HG02943 (cell line): ENCODE data around the gene TRPM3.

Experiments
- ATAC-seq: cut with Tn5 transposase; IDR thresholded peaks from one replicate; pipeline ENCODE4 v1.9.1; 2021; ENCODE audit warnings: mild to moderate bottlenecking, low read depth, moderate library complexity; ENCODE audit not compliant: unreplicated experiment

TRPM3 gene

DNA sequence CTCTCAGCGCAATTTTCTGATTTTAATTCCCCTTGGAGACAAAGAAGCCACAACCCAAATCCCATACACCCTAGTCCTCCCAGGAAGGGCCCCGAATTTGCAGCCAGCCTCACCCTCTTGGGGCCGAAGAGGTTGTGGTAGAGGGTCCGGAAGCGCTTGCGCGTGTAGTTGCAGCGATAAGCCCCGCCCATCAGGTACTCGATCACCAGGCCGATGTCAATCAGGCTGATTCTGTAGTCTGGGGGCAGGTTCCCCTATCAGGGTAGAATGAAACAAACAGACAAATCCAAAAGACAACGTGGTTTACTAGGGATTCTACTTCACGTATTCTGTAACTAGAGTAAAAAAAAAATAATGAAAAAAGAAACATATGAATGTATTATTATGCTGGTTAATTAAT is 496.3 kb downstream of the TRPM3 start:
- ATAC-seq: no peak

DNA sequence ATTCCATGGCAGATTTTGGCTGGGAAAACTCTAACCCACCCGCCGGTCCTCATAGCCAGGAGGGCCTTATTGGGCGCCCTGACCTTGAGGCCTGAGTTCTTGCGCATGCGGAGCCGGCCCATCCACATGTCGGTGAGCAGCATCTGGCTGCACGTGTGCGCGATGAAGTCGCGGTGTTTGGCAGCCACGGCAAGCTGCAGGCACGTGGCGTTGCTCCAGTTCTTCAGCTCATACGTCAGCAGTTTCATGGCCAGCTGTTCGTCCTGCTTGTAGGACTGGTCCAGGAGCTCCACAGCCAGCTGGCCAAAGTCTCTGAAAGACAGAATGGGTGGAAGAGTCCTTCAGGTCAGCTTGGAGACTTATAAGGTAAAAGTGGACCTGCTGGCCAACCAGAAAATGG is 502.6 kb downstream of the TRPM3 start:
- ATAC-seq: no peak

DNA sequence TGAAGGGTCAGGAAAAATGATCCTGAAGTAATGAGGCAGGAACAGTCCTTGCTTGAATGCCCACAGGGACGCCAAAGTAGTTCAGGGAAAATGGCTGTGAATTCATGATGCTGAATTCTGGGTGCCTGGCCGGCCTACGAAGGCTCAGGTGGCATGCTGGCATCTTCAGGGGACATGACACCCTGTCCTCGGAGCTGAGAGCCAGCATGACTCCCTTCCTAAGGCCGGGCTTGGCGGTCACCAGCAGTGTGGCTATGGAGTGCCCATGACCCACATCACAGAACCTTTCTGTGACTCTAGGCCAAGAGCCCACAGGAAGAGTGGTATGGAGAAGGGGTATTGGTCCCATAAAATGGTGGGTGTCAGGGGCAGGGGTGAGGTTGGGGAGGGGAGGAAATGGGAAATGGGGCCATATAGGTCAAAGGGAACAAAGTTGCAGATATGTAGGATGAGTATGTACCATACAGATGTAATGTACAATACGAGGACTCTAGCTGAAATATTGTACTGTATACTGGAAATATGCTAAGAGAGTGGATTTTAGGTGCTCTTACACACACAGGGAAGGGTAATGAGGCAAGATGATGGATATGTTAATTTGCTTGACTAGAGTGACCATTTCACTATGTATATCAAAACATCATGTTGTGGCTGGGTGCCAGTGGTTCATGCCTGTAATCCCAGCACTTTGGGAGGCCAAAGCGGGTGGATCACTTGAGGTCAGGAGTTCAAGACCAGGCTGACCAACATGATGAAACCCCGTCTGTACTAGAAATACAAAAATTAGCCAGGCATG is 504.2 kb downstream of the TRPM3 start:
- no peak for ATAC-seq

DNA sequence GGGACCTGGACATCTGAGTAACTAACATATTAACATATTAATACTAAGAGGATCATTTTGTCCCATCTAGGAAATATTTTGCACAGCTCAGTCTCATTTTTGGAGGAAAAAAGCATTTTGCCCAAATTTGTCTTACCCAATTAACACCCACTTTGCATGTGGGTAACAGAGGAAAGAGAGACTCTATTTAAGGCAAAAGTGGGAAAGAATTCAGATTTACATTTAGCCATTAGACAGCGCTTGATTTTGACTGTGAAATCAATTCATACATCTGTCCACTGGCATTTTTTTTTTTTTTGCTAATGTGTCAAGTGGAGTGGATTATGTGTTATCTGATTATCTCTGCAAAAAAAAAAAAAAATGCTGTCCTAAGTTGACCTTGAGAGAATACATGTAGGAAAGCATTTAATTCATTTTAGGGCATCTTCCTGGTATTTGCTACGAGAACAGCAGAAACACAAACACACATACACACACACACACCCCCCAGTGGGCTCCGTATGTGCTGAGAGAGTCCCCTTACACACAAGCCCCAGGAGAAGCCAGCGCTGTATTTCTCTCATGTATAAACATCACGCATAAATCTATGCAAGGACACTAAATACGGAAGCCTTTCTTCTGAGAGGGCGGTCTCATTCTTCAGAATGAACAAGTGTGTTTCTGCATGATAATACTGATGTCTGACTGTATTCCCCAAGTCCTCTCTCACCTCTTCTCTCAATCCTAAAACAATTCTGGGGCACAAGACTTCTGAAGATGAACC is 505.0 kb downstream of the TRPM3 start:
- ATAC-seq: no peak

DNA sequence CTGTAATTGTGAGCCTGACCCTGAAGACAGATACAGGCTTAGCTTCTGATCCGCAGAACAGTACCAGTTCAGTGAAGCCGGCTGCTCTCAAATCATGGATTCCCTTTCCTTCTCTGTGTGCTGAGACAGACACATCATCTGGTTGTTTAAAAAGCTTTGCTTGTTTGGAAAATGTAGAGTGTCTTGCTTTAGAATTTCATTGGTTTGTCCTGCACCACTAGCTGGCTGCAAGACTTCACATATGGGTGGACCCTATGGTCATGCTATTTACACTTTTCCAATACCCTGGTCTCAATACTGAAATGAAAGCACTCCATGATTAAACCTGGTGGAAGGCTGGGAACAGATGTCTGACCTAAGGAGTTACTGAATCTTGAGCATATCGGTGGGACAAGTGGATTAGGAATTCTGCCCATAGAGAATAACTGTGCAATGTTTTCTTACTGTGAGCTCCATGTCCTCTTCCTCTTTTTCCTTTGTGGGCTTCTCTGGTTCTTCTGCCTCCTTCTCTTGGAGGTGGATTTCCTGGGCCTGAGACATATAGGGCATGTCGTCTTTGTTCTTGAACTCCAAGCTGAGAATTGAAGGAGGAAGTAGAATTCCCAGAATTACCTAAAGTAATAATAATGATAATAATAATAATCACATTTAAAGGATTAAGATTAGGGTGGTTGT is 505.8 kb downstream of the TRPM3 start:
- ATAC-seq: no peak

DNA sequence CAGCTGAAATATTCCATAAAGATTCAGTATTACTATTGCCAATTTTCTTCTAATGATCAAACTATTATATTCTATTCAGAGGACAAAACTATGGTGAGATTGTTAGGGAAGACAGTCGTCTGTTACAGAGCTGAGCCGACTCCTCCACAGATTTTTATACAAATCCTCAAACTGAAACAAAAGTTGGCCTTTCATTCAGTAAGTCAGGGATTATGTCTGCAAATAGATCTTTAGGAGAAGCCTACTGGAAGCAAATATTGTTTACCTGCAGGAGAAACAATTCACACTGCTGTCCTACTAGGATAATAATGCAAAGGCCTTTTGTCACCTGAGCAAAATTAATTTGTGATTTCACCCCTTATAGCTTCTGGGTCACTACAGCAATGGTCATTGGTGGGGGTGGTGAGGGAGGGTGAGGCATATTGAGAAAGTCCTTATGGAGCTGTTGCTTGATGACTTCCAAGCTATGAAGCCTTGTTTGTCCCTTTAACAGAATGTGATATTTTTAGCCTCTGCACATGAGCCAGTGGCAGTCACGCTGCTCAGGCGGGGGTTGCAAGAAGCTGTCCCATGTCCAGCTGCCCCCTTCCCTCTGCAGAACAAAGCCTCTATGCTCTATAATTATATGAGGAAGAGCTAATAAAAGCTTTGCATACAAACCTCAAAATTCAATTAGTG is 506.5 kb downstream of the TRPM3 start:
- ATAC-seq: no peak

DNA sequence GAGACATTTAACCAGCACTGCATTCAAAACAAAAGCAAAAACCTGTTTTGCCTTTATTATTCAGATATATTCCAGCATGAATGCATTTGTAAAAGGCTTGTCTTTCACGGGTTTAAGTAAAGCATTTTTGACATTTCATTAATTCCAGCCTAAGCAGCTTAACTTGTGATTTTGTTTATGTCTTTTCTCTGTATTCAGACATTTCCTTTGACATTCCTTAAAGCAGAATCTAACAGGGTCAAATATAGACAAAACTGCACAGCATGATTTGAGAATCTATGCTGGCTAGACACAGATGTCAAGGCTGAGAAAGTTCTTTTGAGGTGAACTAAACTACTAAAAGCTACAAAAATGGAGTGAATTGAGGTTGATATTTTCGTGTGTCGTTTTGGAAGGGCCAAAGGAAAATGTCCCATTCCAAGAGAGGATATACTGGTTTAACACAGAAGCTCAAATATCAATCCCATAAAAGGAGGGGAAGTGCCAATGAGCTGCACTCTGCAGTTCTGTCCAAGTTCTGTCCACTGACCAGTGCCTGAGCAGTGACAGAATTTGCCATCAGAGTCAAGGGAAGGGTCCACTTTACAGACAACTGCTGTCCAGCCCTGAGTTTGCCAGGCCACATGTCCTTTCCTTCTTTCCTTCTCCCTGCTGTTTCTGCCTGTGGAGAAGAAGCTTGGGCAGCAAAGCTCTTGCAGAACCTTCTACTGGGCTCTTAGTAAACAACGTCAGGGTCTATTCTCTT is 508.2 kb downstream of the TRPM3 start:
- ATAC-seq: no peak

DNA sequence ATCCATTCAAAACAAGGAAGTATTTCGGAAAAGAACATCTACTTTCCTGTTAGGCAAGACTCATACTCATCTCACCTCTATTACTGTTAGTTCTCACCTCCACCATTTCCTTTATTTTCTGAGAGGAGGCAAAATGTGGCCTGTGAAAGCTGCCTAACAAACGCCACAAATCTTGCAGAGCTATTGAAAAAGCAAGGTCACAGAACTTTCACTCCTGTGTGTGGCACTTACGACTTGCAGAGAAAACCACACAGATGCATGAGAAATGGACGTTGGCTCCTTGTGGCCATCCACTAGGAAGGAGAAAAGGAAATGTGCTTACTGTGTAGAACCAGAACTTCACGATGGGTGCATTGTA is 511.2 kb downstream of the TRPM3 start:
- no peak for ATAC-seq

DNA sequence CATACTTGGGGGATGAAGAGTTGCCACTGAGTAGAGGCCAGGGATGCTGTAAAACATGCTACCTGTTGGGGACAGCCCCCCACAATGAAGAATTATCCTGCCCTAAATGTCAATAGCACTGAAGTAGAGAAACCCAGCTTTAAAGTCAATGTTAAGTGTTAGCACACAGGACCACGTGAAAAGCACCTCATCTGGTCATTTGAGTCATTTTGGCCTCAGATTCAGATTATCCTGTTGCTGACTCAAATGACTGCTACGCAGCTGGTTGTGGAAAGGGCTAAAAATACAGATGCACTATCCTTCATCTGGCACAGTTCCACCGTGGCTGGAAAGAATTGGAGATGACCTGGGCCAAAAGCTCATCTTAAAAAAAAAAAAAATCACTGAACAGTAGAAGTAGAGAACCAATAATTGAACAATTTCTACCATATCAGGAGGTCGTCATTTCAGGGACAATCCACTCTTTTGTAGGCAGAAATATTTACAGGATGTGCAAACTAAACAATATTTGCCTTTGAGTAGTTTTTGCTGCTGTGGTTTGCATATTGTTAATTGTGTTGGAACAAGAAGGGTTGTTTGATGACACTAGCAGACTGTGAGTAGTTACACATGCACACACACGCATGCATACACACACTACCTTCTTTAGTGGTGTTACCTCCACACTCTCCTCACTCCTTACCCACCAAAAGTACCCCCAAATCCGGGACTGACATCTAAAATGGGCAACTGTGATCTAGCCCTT is 511.7 kb downstream of the TRPM3 start:
- no peak for ATAC-seq

DNA sequence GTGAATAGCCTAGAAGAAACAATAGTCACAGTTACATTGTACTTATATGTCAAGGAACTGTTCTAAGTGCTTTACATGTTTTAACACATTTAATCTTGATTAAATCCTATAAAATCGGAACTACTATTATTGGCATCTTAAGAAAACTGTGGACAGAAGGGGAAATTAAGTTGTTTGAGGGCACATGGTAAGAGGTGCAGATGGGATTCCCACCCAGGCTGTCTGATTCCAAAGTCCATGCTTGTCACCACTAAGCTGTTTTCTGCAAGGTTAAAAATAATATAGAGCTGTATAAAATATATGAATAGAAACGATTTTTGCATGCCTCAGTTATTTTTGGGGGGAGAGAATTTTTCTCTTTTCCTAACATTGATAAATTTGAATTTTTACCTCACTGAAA is 512.4 kb downstream of the TRPM3 start:
- no peak for ATAC-seq

DNA sequence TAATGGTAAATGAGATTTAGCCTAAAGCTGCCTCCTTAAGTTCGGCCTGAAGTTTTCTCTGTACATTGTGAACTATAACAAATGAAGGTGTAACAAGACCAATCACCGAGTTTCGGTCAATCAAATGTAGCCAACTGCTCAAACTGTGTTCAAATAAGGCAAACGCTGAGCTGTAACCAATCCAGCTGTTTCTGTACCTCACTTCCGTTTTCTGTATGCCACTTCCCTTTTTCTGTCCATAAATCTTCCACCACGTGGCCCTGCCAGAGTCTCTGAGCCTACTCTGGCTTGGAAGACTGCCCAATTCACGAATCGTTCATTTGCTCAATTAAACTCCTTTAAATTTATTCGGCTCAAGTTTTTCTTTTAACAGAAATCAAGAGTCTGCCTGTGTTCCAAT is 513.5 kb downstream of the TRPM3 start:
- ATAC-seq: no peak

DNA sequence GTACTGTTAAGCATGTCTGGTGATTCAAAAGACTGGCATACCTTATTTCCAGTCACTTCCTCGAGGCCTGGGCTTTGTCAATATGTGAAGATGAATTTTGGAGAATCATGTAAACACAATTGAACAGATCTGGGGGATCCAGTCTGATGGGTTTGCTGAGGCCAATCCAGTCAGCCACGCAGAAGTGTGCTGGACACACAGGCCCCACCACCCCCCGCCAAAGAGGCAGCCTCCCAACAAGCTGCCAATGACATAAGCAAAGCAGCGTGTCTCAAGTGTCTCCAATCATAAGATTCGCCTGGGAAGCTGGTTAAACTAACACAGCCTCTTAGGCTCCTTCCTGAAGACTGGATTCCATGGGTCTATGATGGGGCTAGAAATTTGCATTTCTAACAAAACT is 514.1 kb downstream of the TRPM3 start:
- ATAC-seq: no peak

DNA sequence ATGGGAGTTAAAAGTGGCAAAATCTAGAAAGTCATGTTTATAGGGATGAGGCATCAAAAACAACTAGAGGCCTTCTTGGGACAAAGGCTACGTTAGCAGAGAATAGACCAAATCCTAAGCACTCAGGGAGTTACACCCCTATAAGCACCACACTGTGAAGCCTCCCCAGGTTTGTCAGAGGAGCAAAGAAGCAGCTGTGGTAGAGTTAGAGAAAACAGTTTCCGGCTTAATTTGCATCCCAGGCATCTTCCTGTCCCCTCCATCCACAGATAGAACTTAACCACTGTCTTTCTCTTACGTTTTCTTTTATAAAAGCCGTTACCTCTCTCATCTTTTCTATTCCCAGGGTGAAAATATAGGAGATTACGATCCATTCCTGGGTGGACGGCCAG is 518.4 kb downstream of the TRPM3 start:
- no peak for ATAC-seq

DNA sequence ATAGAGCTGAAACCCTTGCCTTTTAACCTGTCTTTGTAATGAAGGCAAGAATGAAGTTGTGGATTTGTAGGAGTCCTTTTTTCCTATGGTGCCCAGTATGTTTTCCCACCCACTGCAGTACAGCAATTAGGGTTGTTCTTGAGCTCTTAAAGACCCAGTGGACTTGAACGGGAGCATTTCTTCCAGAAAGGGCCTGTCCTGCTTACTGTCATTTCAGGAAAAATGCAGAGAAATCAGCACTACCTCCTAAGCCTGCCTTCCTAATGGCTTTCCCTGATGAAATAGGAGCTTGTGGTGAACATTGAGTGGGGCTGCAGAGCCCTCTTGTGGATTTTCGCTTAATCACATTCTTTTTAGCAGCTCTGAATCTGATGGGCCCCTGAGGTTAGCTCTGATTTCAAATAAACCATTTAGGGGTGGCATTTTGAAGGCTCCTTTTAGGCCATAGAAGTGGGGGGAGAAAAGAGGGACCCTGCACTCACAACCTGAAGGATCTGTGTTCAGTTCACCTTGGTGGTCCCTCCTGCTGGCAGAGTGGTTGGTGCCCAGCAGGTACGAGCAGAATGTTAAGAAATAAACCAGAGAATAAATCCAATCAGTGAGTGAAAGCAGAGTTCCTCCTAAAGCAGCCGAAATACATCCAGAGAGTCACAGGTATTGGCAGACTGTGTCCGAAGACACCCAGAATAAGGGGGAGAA is 519.0 kb downstream of the TRPM3 start:
- peak; percentile 73 for ATAC-seq

DNA sequence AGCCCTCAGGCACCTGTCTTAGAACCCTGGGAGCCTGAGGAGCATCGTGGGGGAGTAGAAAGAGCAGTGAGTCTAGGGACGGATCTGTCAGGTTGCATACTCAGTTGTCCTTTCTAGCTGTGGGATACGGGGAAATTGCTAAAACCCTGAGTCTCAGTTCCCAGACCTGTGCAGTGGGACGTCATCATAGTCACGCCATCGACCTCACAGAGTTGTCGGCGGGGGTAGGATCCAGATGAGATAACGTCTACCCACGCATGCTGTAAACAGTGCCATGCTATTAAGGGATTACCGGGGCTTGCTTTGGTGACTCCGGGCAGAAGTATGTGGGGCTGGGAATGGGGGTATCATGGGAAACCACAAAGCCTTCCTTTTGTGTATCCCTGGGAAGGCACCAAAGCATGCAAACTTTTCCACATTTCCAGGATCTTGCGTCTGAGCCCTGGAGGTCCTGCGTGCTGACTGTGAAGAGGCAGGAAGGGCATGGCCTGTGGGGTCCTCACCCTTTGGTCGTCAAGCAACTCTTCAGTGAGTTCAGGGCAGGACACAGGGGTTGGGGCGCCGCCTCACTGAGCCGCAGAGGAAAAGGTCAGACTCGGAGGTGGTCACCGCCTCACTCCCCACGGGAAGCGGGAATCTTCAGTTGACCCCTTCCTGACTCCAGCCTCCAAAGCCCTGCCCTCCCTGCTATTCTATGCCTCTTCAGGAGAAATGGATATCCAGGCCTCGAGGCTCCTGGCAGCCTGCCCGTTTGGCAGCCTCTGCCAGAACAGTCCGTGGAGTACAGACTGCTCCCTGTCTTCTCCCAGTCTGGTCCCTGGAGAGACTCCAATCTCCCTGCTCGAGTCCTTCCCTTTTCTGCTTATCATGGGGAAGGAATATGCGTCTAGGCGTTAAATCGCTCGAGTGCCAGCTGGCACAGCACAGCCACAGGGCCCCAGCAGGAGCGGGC is 520.1 kb downstream of the TRPM3 start:
- no peak for ATAC-seq

DNA sequence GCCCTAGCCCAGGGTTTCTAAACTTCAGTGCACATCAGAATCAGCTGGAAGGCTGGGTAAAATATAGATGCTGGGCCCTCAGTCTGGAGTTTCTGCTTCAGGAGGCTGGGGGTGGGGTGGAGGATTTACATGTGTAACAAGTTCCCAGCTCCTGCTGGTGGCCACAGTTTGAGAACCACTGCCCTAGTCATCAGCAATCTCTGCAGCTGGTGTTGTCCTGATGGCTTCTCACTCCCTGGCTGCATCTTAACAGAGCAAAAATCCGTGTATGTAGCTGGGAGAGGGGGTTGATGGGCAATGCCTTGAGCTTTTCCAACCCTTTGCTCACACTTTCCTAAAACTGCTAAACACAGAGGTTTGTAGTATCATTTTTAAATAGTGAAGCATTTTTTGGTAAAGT is 520.9 kb downstream of the TRPM3 start:
- ATAC-seq: no peak

DNA sequence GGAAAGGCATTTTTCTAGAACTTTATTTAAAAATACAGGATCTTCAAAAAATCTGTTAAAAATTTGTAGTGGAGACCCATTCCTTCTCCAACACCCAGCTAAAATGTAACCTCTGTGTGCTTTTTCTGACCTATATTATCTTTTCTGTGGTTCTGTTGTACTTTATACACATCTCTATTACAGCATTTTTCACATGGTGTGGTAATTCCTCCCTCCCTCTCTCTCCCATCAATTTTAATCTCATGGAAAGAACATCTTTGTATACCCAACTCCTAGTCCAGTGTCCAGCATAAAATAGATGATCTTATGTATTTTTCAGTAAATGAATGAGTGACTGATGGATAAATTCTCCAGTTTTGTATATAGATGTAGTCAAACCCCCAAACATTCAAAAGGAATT is 523.5 kb downstream of the TRPM3 start:
- ATAC-seq: no peak

DNA sequence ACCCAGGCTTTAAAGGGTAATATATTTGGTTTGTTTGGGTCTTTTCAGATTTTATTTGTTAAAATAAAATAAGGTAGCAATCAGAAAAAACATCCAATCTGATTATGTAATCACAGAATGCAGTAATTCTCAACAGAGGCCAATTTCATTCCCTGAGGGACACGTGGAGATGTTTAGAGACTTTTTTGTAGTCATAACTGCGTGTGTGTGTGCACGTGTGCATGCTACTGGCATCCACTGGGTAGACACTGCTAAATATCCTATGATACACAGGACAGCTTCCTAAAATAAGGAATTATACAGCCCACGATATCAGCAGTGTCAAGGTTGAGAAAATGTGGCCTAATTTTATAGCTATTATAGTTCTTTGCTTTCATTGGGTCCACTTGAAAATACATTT is 526.2 kb downstream of the TRPM3 start:
- no peak for ATAC-seq
